KG1 (cell line): ENCODE results near the gene RUNX3.

ENCODE experiments used
- DNase-seq: peaks from one replicate; lab custom pipeline; 2025; lab: John Stamatoyannopoulos, UW

The RUNX3 gene

GRCh38 chr1:24946861-24947658, 17.0 kb upstream of the RUNX3 start:
- no peak for DNase-seq

- no peak for DNase-seq
Observed at GRCh38 chr1:24945354-24946326, 15.6 kb upstream of the RUNX3 start.

DNA sequence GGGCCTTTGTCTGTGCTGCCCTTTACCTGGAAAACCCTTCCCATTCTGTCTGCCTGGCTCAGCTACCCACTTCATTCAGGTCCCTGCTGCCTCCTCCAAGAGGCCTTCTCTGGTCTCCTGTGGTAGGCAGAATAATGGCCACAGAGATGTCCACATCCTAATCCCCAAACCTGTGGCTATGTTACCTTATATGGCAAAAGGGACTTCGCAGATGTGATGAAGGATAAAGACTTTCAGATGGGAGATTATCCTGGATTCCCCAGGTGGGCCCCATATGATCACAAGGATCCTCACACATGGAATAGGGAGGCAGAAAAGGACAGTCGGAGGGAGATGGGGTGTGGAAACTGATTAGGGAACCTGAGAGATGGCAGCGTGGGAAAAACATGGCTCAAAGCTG, 14.2 kb upstream of the RUNX3 start:
- DNase-seq = no peak

DNA sequence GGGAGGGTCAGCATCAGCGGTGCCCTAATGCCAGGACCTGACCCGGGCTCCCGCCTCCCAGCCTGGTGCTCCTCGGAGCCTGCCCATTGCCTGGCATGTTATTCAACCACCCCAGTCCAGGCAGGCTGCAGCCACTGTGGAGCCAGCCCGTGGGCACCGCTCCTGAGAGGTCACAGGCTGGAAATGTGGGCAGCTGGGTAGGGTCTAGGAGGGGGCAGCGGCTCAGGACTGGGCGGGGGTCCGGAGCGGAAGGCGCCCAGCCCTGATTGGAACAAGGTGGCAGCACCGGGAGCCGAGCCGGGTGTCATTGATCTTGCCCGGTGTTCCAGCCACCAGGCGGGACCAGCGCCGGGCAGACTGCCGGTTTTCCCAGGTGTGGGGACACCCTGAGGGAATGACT, 12.7 kb upstream of the RUNX3 start:
- DNase-seq = no peak

- no peak for DNase-seq
Observed at GRCh38 chr1:24941564-24941963, 11.5 kb upstream of the RUNX3 start.

- DNase-seq = no peak
Observed at GRCh38 chr1:24940231-24940630, 10.2 kb upstream of the RUNX3 start.

GRCh38 chr1:24939675-24940193, 9.7 kb upstream of the RUNX3 start:
- no peak for DNase-seq

DNA sequence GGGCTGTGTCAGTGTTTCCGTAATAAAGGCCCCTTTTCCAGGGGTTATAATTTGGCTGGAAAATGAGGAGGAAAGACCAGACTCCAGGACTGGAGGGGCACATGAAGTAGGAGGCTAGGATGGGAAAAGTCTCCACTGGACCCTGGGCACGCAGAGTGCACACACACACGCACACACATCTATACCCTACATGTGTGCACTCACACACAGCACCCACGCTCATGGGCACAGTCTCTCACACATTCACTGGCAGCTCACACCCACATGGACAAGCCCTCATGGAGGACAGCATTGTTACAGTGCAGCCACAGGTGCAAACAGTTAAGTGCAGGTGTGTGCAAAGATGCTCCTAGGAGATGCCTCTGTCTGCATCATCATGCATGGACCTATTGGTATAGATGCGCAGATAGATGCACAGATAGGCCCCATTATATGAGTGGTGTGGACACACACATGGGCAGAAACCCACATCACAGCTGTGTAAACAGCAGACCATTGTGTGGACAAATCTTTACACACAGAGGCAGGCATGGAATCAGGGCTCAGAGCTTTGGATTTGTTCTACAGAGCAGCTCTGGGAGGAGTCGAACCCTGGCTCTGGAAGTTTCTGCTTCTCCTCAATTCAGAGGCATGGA, 9.1 kb upstream of the RUNX3 start:
- no peak for DNase-seq

DNA sequence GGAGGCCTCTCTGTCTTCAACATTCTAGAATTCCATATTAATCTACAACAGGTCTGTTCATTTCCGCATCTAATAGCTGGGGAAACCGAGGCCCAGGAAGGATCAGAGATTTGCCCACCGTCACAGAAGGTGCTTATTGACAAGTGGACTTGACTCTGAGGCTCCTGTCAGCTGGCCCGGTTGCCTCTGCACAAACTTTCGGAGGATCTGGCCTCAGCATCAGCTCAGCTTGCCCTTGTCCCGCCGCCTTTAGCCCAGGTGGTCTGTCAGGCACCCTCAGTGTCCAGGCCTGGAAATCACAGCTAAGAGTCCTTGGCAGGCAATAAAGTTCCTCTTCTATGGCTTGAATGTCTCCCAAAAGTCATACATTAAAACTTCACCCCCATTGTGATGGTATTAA, 8.2 kb upstream of the RUNX3 start:
- DNase-seq = no peak

DNA sequence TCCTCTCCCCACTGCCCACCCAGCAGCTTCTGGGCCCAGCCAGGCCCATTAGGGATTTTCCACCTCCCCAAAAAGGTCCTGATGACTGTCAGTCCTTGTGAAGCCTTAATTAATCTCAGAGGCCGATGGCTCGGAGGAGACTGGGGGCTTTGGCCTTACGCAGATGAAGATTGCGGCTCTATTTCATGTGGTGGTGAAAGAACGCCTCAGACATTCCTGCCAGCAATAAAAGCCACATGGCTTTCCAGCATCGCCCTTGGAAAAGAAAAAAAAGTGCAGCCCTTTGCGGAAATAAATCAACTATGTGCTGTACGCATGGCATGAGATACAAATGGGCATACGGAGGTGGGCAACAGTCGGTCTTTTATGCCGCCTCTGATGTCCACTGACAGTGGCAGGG, 6.6 kb upstream of the RUNX3 start:
- DNase-seq = no peak

- DNase-seq = no peak
Observed at GRCh38 chr1:24935615-24936484, 5.8 kb upstream of the RUNX3 start.

- no peak for DNase-seq
Observed at GRCh38 chr1:24935196-24935526, 5.1 kb upstream of the RUNX3 start.

DNA sequence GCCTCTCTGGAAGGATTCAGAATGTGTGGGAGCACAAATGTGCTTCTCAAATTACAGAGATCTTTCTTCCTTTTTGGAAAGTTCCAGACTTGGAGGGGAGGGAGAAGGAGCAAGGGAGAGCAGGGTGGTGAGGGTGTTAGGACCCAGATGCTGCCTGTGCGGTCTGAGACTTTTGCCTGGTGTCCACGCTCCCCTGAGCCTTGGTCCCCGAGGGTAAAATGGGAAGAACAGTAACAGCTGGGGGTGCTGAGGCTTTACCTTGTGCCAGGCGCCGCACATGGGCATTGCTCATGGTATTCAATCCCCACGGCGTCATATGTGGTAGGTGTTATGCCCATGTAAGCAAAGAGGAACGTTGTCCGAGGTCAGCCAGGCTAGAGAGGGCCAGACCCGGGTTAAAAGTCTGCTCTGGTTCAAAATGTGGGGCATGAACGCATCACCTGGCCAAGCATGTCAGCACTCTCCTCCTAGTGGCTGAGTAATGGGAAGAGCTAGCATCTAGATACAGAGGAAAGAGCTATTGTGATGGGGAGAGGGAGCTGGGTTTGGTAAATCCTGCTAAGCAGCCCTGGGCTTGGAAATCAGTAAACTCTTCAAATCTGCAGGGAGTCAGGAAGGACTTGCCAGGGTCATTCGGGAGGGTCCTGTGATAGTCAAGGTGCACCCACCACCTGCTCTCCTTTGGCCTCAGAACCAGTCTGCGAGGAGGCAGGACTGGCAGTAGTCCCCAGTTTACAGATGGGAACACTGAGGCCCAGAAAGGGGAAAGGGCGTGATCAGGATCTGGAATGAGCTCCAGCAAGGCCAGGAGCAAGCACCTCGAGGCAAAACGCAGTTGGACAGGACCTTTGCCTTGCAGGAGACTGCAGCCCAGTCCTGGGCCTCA, 4.5 kb upstream of the RUNX3 start:
- no peak for DNase-seq

DNA sequence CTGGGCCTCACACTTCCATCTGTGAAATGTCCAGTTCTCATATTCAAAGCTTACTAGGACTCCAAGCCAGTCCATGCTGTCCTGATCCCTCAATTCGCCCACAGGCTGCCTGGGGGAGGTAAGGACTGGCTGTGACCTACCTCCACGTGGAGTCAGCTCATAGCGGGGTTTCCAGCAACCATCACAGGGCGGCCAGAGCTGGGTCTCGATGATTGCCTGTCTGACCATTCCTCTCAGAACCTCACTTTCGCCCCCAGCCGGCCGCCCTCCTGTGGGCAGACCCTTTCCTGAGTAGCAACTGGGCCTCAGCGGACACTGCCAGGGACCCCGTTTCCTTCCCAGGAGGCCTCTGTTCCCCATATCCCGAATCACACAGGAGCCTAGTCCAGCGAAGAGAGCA, 3.4 kb upstream of the RUNX3 start:
- DNase-seq = no peak

GRCh38 chr1:24932725-24933294, 2.7 kb upstream of the RUNX3 start:
- DNase-seq = no peak

- DNase-seq = peak; percentile 36
Observed at GRCh38 chr1:24932284-24932683, 2.2 kb upstream of the RUNX3 start.

DNA sequence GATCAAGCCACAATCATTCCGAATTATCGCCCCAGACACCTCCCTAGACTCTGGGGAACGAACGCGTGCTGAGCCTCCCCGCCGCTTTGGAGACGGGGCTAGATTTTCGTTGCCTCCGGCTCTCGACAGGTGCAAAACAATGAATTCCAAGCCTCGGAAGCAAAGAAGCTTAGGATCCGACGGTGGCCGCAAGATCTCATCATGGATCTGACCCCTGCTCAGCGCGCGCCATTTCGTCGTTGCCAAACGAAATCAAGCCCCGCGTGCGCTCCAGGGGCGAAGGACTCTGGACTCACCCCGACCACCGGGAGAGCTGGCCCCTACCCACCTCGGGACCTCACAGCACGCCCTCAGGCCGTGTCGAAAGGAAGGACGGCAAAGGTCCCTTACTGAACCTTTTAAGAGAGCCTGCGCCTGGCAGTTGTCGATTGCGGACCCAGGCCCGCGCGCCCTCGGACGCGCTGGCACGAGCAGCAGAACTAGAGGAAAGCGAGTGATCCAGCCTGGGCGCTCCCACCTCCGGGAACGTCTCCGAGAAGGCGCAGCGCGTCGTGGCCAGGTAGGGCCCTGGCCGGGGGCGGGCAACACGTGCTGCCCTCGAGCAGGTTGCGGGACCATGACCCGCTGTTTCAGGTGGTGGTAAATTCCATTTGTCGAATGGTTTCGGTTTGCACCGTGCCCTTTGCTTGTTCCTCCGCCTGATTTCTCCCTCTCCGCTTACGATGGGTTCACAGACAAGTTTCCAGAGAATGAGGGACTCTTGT, 1.6 kb upstream of the RUNX3 start:
- DNase-seq = no peak

- DNase-seq = no peak
Observed at GRCh38 chr1:24931146-24931467, 1.0 kb upstream of the RUNX3 start.

- DNase-seq = no peak
Observed at GRCh38 chr1:24929398-24930259, 447 bp downstream of the RUNX3 start.
